Fibroblast of lung (primary cell): Measurements from ENCODE around the gene NRCAM.

Source experiments
- CTCF ChIP-seq, 2 donors: IDR thresholded peaks in 1 of 2; conservative IDR thresholded peaks in 1 of 2; 1 replicate in 1 of 2; 2 replicates in 1 of 2; pipeline ENCODE4 v1.5.1; 2011 to 2012; ENCODE audit warnings: low read length in 2 of 2, control low read depth in 1 of 2, inconsistent platforms in 1 of 2, low read depth in 1 of 2, mild to moderate bottlenecking in 1 of 2
- EZH2 ChIP-seq: IDR thresholded peaks from 2 replicates; pipeline ENCODE4 v1.5.1; 2012; ENCODE audit warnings: low read length, control low read depth, mild to moderate bottlenecking; ENCODE audit errors: missing control alignments

- TF ChIP-seq CTCF (conservative IDR thresholded peaks at IDR 0.05 in 1 of 2, IDR thresholded peaks at IDR 0.05 in 1 of 2; ENCODE audit: low read depth in 1 of 2, low read length in 2 of 2) (no peak), EZH2 (no peak)
Measured at GRCh38 chr7:108247614-108248013, 208.6 kb downstream of the NRCAM start.
